Trophoblast cell (in vitro differentiated cells and primary cell): ENCODE measurements around the gene HS3ST4.

Experiments
- DNase-seq, 2 donors: peaks; one replicate each; pipeline ENCODE4 v3.0.0-alpha.2; 2016
- H2AFZ ChIP-seq: 2 replicates; pipeline ENCODE4 v1.6.1; 2013; ENCODE audit warnings: low read length, moderate library complexity, mild to moderate bottlenecking; ENCODE audit not compliant: insufficient read depth, poor library complexity
- H2AK5ac ChIP-seq: 2 replicates; pipeline ENCODE4 v1.6.1; 2013; ENCODE audit warnings: mild to moderate bottlenecking, low read length
- H2BK120ac ChIP-seq: 2 replicates; pipeline ENCODE4 v1.6.1; 2013; ENCODE audit warnings: low read length, mild to moderate bottlenecking, moderate library complexity; ENCODE audit not compliant: insufficient read depth, poor library complexity
- H2BK12ac ChIP-seq: 2 replicates; pipeline ENCODE4 v1.6.1; 2013; ENCODE audit warnings: mild to moderate bottlenecking, low read length, moderate library complexity
- H2BK5ac ChIP-seq: 2 replicates; pipeline ENCODE4 v1.6.1; 2013; ENCODE audit warnings: low read length, low read depth, moderate library complexity, mild to moderate bottlenecking; ENCODE audit not compliant: poor library complexity
- H3K14ac ChIP-seq: 2 replicates; pipeline ENCODE4 v1.6.1; 2013; ENCODE audit warnings: mild to moderate bottlenecking, low read length
- H3K18ac ChIP-seq: 2 replicates; pipeline ENCODE4 v1.6.1; 2013; ENCODE audit warnings: mild to moderate bottlenecking, low read length
- H3K23ac ChIP-seq: 2 replicates; pipeline ENCODE4 v1.6.1; 2013; ENCODE audit warnings: low read length
- H3K27ac ChIP-seq: 2 replicates; pipeline ENCODE4 v1.5.1; 2013; ENCODE audit warnings: low read depth, mild to moderate bottlenecking, inconsistent platforms, low read length, moderate library complexity
- H3K27me3 ChIP-seq: 2 replicates; pipeline ENCODE4 v1.6.1; 2013; ENCODE audit warnings: inconsistent platforms, mild to moderate bottlenecking, low read length, moderate library complexity; ENCODE audit not compliant: insufficient read depth
- H3K36me3 ChIP-seq, 2 experiments: 1 replicate in 1 of 2; 2 replicates in 1 of 2; pipeline ENCODE4 v1.6.1; 2013; ENCODE audit warnings: low read length in 2 of 2, mild to moderate bottlenecking in 2 of 2, moderate library complexity in 1 of 2; ENCODE audit not compliant: insufficient read depth in 2 of 2, control insufficient read depth in 1 of 2
- H3K4ac ChIP-seq: 2 replicates; pipeline ENCODE4 v1.6.1; 2013; ENCODE audit warnings: low read depth, mild to moderate bottlenecking, low read length, moderate library complexity
- H3K4me1 ChIP-seq, 2 experiments: 1 replicate in 1 of 2; 2 replicates in 1 of 2; pipeline ENCODE4 v1.6.1; 2013; ENCODE audit warnings: low read length in 2 of 2, mild to moderate bottlenecking in 2 of 2, moderate library complexity in 1 of 2; ENCODE audit not compliant: insufficient read depth in 2 of 2, control insufficient read depth in 1 of 2
- H3K4me2 ChIP-seq: 2 replicates; pipeline ENCODE4 v1.6.1; 2013; ENCODE audit warnings: inconsistent platforms, mild to moderate bottlenecking, low read length, moderate library complexity
- H3K4me3 ChIP-seq: 2 replicates; pipeline ENCODE4 v1.5.1; 2013; ENCODE audit warnings: mild to moderate bottlenecking, low read depth, low read length, inconsistent platforms
- H3K79me1 ChIP-seq: one replicate; pipeline ENCODE4 v1.6.1; 2013; ENCODE audit warnings: low read length
- H3K79me2 ChIP-seq: 2 replicates; pipeline ENCODE4 v1.6.1; 2013; ENCODE audit warnings: low read length, mild to moderate bottlenecking; ENCODE audit not compliant: control insufficient read depth, insufficient read depth, poor library complexity
- H3K9ac ChIP-seq: 2 replicates; pipeline ENCODE4 v1.6.1; 2013; ENCODE audit warnings: mild to moderate bottlenecking, low read length
- H3K9me3 ChIP-seq: 2 replicates; pipeline ENCODE4 v1.6.1; 2013; ENCODE audit warnings: low read depth, mild to moderate bottlenecking, control low read depth, inconsistent platforms, low read length; ENCODE audit not compliant: insufficient read depth
- H4K12ac ChIP-seq: 2 replicates; pipeline ENCODE4 v1.6.1; 2013; ENCODE audit warnings: low read depth, mild to moderate bottlenecking, low read length, moderate library complexity
- H4K8ac ChIP-seq: 2 replicates; pipeline ENCODE4 v1.6.1; 2013; ENCODE audit warnings: low read depth, mild to moderate bottlenecking, low read length, moderate library complexity
- H4K91ac ChIP-seq: one replicate; pipeline ENCODE4 v1.6.1; 2013; ENCODE audit warnings: low read depth, mild to moderate bottlenecking, low read length, moderate library complexity
- WGBS: extraction: QIAGEN DNeasy Blood & Tissue Kit; methylation state at CpG from one replicate; pipeline ENCODE4 v1.1.7; 2013; ENCODE audit warnings: missing lambda C conversion rate; ENCODE audit not compliant: insufficient read length, insufficient coverage; ENCODE audit errors: extremely low coverage; 5-methylcytosine and 5-hydroxymethylcytosine counted together

HS3ST4 gene

DNA sequence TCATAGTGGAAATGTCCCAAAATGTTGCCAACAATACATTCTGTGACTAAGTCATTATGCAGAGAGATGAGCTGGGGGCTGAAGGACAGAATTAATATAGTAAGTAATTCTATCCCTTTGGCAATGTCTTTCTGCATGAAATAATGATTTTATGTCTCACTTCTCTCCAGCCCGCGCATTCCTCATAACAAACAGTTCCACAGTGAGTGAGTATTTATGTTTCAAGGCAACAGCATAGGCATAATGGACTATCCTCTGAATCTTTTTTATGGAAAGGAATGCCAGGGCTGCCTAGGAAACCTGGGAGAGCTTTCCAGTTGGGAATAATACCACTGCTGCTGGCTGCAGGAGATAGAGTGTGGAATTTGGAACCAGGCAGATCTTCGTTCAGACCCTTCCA is 477.7 kb downstream of the HS3ST4 start:
- Histone ChIP-seq H3K36me3 (no peaks in the 10 kb centered on the region), H3K79me2 (no peaks in the 10 kb centered on the region), H3K79me1 (no peaks in the 10 kb centered on the region), H2AFZ (no peak overlapping the region), H3K27ac (no peak overlapping the region), H3K27me3 (no peaks in the 10 kb centered on the region), H2BK5ac (no peak overlapping the region), H3K4me1 (no peaks in the 10 kb centered on the region), H4K8ac (no peak overlapping the region), H3K9ac (no peak overlapping the region), H3K4me3 (no peak overlapping the region), H2AK5ac (no peak overlapping the region), H2BK120ac (no peak overlapping the region), H4K12ac (no peak overlapping the region), H3K4ac (no peak overlapping the region), H2BK12ac (no peak overlapping the region), H4K91ac (no peak overlapping the region), H3K9me3 (no peaks in the 10 kb centered on the region), H3K23ac (no peak overlapping the region), H3K4me2 (no peak overlapping the region), H3K18ac (no peak overlapping the region), H3K14ac (no peak overlapping the region)
- WGBS = no CpG with 5 or more reads among the region's 3 CpGs
- DNase-seq = no peak

- H3K79me2 ChIP-seq = no peaks in the 10 kb centered on the region
- no peak overlapping the region for H4K91ac ChIP-seq
- no peaks in the 10 kb centered on the region for H3K4me1 ChIP-seq
- H2AK5ac ChIP-seq = no peak overlapping the region
- no peak overlapping the region for H3K4me3 ChIP-seq
- H3K27ac ChIP-seq = no peak overlapping the region
- no peaks in the 10 kb centered on the region for H3K36me3 ChIP-seq
- H3K79me1 ChIP-seq = no peaks in the 10 kb centered on the region
- H3K9ac ChIP-seq = no peak overlapping the region
- no peaks in the 10 kb centered on the region for H3K9me3 ChIP-seq
- H3K23ac ChIP-seq = no peak overlapping the region
- H4K12ac ChIP-seq = no peak overlapping the region
- H3K27me3 ChIP-seq = no peaks in the 10 kb centered on the region
- WGBS = no CpG with 5 or more reads among the region's 4 CpGs
- H3K4ac ChIP-seq = no peak overlapping the region
- no peak overlapping the region for H2AFZ ChIP-seq
- H2BK120ac ChIP-seq = no peak overlapping the region
- H3K14ac ChIP-seq = no peak overlapping the region
- H2BK5ac ChIP-seq = no peak overlapping the region
- H2BK12ac ChIP-seq = no peak overlapping the region
- no peak overlapping the region for H3K4me2 ChIP-seq
- no peak overlapping the region for H3K18ac ChIP-seq
- no peak overlapping the region for H4K8ac ChIP-seq
- DNase-seq = no peak
Measured at GRCh38 chr16:26175944-26176343, 484.2 kb downstream of the HS3ST4 start.

DNA sequence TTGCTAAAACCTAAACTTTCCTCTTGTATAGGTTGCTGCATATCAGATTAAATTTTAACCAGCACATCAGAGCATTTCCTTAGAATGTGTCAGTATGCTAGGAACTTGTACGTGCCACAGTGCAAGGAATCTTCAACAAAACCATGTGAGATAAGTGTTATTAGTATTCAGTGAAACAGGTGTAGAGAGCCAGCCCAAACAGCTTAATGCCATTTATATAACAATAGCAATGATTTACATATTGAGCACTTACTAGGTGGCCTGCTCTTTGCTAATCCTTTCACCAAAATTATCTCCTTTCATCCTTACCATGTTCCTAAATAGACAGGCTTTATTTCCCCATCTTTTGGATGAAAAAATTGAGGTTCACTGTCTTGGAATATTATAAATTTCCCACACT is 485.7 kb downstream of the HS3ST4 start:
- Histone ChIP-seq H4K91ac (no peak overlapping the region), H3K4me3 (no peak overlapping the region), H3K9me3 (no peaks in the 10 kb centered on the region), H3K79me2 (no peaks in the 10 kb centered on the region), H3K79me1 (no peaks in the 10 kb centered on the region), H3K9ac (no peak overlapping the region), H2BK120ac (no peak overlapping the region), H3K36me3 (no peaks in the 10 kb centered on the region), H2AFZ (no peak overlapping the region), H3K27ac (no peak overlapping the region), H3K4me1 (no peaks in the 10 kb centered on the region), H4K12ac (no peak overlapping the region), H2AK5ac (no peak overlapping the region), H2BK12ac (no peak overlapping the region), H3K23ac (no peak overlapping the region), H3K14ac (no peak overlapping the region), H2BK5ac (no peak overlapping the region), H3K4ac (no peak overlapping the region), H3K27me3 (no peaks in the 10 kb centered on the region), H4K8ac (no peak overlapping the region), H3K4me2 (no peak overlapping the region), H3K18ac (no peak overlapping the region)
- WGBS = no CpG with 5 or more reads among the region's 1 CpG
- no peak for DNase-seq

GRCh38 chr16:26178298-26178697 is 486.5 kb downstream of the HS3ST4 start:
- Histone ChIP-seq H2BK120ac (no peak overlapping the region), H3K36me3 (no peaks in the 10 kb centered on the region), H4K91ac (no peak overlapping the region), H2AK5ac (no peak overlapping the region), H2AFZ (no peak overlapping the region), H3K14ac (no peak overlapping the region), H3K9ac (no peak overlapping the region), H3K18ac (no peak overlapping the region), H2BK5ac (no peak overlapping the region), H3K4me1 (no peaks in the 10 kb centered on the region), H3K79me2 (no peaks in the 10 kb centered on the region), H3K27me3 (no peaks in the 10 kb centered on the region), H3K4me3 (no peak overlapping the region), H4K12ac (no peak overlapping the region), H3K27ac (no peak overlapping the region), H2BK12ac (no peak overlapping the region), H3K79me1 (no peaks in the 10 kb centered on the region), H3K9me3 (no peaks in the 10 kb centered on the region), H3K4ac (no peak overlapping the region), H4K8ac (no peak overlapping the region), H3K23ac (no peak overlapping the region), H3K4me2 (no peak overlapping the region)
- no peak for DNase-seq
- no CpG with 5 or more reads among the region's 6 CpGs for WGBS
